ENCODE data around the gene ST3GAL3. TPM values are rescaled to one million over a fixed set of nuclear protein-coding genes. Genes with fewer than 3 reads are reported as not detected.

The ST3GAL3 gene
- total RNA-seq, 1 experiment from 2014 or later, result 19.3 TPM

DNA sequence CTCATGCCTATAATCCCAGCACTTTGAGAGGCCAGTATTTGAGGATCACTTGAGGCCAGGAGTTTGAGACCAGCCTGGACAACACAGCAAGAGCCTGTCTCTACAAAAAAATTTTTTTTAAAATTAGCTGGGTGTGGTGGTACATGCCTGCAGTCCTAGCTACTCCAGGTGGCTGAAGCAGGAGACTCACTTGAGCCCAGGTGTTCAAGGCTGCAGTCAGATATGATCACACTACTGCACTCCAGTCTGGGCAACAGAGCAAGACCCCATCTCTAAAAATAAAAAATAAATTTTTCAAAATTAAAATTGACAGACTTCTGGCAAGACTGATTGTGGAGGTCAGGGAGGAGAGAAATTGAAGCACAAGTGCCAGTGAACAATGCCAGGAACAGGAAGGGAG lies 60.8 kb downstream of the ST3GAL3 start:
- no peak for TF ChIP-seq EZH2 (IDR thresholded peaks at IDR 0.05; ENCODE audit: low read depth)
- TF ChIP-seq, protein P1, sequence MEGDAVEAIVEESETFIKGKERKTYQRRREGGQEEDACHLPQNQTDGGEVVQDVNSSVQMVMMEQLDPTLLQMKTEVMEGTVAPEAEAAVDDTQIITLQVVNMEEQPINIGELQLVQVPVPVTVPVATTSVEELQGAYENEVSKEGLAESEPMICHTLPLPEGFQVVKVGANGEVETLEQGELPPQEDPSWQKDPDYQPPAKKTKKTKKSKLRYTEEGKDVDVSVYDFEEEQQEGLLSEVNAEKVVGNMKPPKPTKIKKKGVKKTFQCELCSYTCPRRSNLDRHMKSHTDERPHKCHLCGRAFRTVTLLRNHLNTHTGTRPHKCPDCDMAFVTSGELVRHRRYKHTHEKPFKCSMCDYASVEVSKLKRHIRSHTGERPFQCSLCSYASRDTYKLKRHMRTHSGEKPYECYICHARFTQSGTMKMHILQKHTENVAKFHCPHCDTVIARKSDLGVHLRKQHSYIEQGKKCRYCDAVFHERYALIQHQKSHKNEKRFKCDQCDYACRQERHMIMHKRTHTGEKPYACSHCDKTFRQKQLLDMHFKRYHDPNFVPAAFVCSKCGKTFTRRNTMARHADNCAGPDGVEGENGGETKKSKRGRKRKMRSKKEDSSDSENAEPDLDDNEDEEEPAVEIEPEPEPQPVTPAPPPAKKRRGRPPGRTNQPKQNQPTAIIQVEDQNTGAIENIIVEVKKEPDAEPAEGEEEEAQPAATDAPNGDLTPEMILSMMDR (conservative IDR thresholded peaks at IDR 0.05), result no peak
- no peaks in the 10 kb centered on the region for H3K36me3 ChIP-seq (ENCODE audit: low read depth)
- intact Hi-C loops (cut with micrococcal nuclease; ENCODE audit: unreplicated experiment), result no loop called here
- H3K4me1 ChIP-seq (replicated peaks; ENCODE audit: insufficient read depth), result peaks cover 8% of the 10 kb centered on the region
- BruUV-seq (replicated peaks), result no TSS peak
- no peak for DNase-seq
- no peaks in the 10 kb centered on the region for H3K27me3 ChIP-seq (ENCODE audit: insufficient read depth, low read depth)
- ChIA-PET POLR2A (ENCODE audit: unreplicated experiment) (no interaction called here), CTCF (interaction anchor here (1.3 kb wide), 1 partner anchor 167 kb away, joined by 5 read pairs; no protein-coding TSS in a partner anchor)
- no peak overlapping the region for H3K4me3 ChIP-seq
- no peak overlapping the region for H2AFZ ChIP-seq
- no peak overlapping the region for H3K4me2 ChIP-seq
- H4K20me1 ChIP-seq (ENCODE audit: insufficient read depth), result no peaks in the 10 kb centered on the region
- peaks cover 11% of the 10 kb centered on the region; the same call in 1 of the 2 replicates for H3F3A ChIP-seq (ENCODE audit: insufficient read depth, low read depth)
- H3K9me2 ChIP-seq (ENCODE audit: insufficient read depth), result peaks cover 4% of the 10 kb centered on the region; the same call in 1 of the 2 replicates
- no peaks in the 10 kb centered on the region for H3K79me2 ChIP-seq (ENCODE audit: low read depth)
- no peaks in the 10 kb centered on the region for H3K9me3 ChIP-seq (ENCODE audit: insufficient read depth, low read depth)
- no peak overlapping the region for H3K27ac ChIP-seq

DNA sequence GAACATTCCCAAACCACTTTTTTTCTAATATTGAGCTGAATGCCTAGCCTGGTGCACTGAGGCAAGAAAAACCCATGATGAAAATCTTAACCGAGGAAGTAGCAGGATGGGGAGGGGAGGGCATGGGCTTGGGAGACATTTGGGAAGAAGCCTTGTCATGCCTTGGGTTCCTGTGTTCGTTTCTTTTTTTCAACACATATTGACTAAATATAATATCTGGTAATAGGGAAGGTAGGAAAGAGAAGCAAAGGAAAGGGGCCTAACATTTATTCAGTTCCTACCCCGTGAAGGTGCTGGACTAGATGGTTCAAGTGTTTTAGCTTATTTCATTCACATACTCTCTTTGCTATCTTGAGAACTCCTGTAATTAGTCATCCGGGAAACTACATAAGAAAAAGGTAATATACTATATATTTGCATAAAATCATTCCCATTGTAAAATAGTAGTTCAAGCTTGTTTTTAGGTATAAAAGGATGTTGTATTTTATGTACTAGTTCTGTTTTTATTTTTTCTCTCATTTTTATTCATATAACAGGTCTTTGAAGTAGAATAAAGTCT lies 62.1 kb downstream of the ST3GAL3 start:
- intact Hi-C loops (cut with micrococcal nuclease; ENCODE audit: unreplicated experiment), result no loop called here
- Histone ChIP-seq H3K4me2 (no peak overlapping the region), H3K36me3 (ENCODE audit: low read depth) (no peaks in the 10 kb centered on the region), H3K4me3 (no peak overlapping the region), H3K27ac (no peak overlapping the region), H2AFZ (no peak overlapping the region), H3F3A (ENCODE audit: insufficient read depth, low read depth) (peaks cover 11% of the 10 kb centered on the region; the same call in 1 of the 2 replicates), H4K20me1 (ENCODE audit: insufficient read depth) (no peaks in the 10 kb centered on the region), H3K27me3 (ENCODE audit: insufficient read depth, low read depth) (no peaks in the 10 kb centered on the region), H3K9me3 (ENCODE audit: insufficient read depth, low read depth) (no peaks in the 10 kb centered on the region), H3K79me2 (ENCODE audit: low read depth) (no peaks in the 10 kb centered on the region), H3K4me1 (replicated peaks; ENCODE audit: insufficient read depth) (peaks cover 10% of the 10 kb centered on the region), H3K9me2 (ENCODE audit: insufficient read depth) (peaks cover 4% of the 10 kb centered on the region; the same call in 1 of the 2 replicates)
- CTCF ChIA-PET, result interaction anchor here (1.3 kb wide), 1 partner anchor 165 kb away, joined by 5 read pairs; no protein-coding TSS in a partner anchor
- POLR2A ChIA-PET (ENCODE audit: unreplicated experiment), result interaction anchor here (0.6 kb wide), 2 partner anchors 12 to 62 kb away, joined by 3 to 7 read pairs; partner anchors contain the start of gene ST3GAL3
- no peak for DNase-seq
- no peak for TF ChIP-seq EZH2 (IDR thresholded peaks at IDR 0.05; ENCODE audit: low read depth)
- TF ChIP-seq, protein P1 (conservative IDR thresholded peaks at IDR 0.05), result no peak
- no TSS peak for BruUV-seq (replicated peaks)

DNA sequence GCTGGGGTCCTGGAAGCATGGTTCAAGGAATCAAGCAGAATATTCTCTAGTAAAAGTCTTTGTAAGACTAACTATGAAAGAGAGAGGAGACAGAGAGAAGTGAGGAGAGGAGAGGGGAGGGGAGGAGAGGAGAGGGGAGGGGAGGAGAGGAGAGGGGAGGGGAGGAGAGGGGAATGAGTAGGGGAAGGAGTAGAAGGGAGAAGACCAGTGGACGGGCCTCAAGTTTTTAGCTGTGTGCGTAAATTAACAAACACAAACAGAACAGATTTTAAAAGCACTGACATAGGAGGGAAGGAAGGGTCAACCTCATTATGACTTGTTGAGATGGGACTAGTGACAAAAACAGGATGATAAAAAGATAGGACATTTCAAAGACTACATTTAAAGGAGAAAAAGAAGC lies 62.8 kb downstream of the ST3GAL3 start:
- intact Hi-C loops (cut with micrococcal nuclease; ENCODE audit: unreplicated experiment), result no loop called here
- ChIA-PET POLR2A (ENCODE audit: unreplicated experiment) (interaction anchor here (0.6 kb wide), 1 partner anchor 63 kb away, joined by 3 read pairs; the partner anchor contains the start of gene ST3GAL3), CTCF (no interaction called here)

More for the DNA sequence above, 62.8 kb downstream of the ST3GAL3 start:
- no peak overlapping the region for H3K27ac ChIP-seq
- no peak overlapping the region for H2AFZ ChIP-seq
- TF ChIP-seq, protein P1 (conservative IDR thresholded peaks at IDR 0.05), result no peak
- no peak for TF ChIP-seq EZH2 (IDR thresholded peaks at IDR 0.05; ENCODE audit: low read depth)
- H3K9me2 ChIP-seq (ENCODE audit: insufficient read depth), result peaks cover 4% of the 10 kb centered on the region; the same call in 1 of the 2 replicates
- no peaks in the 10 kb centered on the region for H3K27me3 ChIP-seq (ENCODE audit: insufficient read depth, low read depth)
- H3K4me3 ChIP-seq, result no peak overlapping the region
- DNase-seq, result no peak
- no peaks in the 10 kb centered on the region for H3K79me2 ChIP-seq (ENCODE audit: low read depth)
- peaks cover 16% of the 10 kb centered on the region for H3K4me1 ChIP-seq (replicated peaks; ENCODE audit: insufficient read depth)
- no peak overlapping the region for H3K4me2 ChIP-seq
- no peaks in the 10 kb centered on the region for H3K9me3 ChIP-seq (ENCODE audit: insufficient read depth, low read depth)
- H4K20me1 ChIP-seq (ENCODE audit: insufficient read depth), result no peaks in the 10 kb centered on the region
- H3K36me3 ChIP-seq (ENCODE audit: low read depth), result no peaks in the 10 kb centered on the region
- BruUV-seq (replicated peaks), result no TSS peak
- peaks cover 17% of the 10 kb centered on the region; the same call in 1 of the 2 replicates for H3F3A ChIP-seq (ENCODE audit: insufficient read depth, low read depth)

Data from PC-9 (cell line).